Measurements from ENCODE around the gene VPS26B.

VPS26B gene

GRCh38 chr11:134266440-134266839, 42.0 kb downstream of the VPS26B start:
- Histone ChIP-seq H3K9ac (no peak overlapping the region), H3K4me1 (no peaks in the 10 kb centered on the region), H3K27ac (no peak overlapping the region), H3K79me2 (no peaks in the 10 kb centered on the region), H3K9me3 (ENCODE audit: control insufficient read depth, low read length) (no peaks in the 10 kb centered on the region), H3K36me3 (ENCODE audit: control insufficient read depth, insufficient read depth, low read length) (no peaks in the 10 kb centered on the region), H2AFZ (no peak overlapping the region), H3K27me3 (ENCODE audit: control insufficient read depth, insufficient read depth, low read length) (no peaks in the 10 kb centered on the region), H3K4me3 (ENCODE audit: low read depth, low read length) (no peak overlapping the region), H3K4me2 (ENCODE audit: low read length) (no peak overlapping the region)
- TF ChIP-seq, protein P1, sequence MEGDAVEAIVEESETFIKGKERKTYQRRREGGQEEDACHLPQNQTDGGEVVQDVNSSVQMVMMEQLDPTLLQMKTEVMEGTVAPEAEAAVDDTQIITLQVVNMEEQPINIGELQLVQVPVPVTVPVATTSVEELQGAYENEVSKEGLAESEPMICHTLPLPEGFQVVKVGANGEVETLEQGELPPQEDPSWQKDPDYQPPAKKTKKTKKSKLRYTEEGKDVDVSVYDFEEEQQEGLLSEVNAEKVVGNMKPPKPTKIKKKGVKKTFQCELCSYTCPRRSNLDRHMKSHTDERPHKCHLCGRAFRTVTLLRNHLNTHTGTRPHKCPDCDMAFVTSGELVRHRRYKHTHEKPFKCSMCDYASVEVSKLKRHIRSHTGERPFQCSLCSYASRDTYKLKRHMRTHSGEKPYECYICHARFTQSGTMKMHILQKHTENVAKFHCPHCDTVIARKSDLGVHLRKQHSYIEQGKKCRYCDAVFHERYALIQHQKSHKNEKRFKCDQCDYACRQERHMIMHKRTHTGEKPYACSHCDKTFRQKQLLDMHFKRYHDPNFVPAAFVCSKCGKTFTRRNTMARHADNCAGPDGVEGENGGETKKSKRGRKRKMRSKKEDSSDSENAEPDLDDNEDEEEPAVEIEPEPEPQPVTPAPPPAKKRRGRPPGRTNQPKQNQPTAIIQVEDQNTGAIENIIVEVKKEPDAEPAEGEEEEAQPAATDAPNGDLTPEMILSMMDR (IDR thresholded peaks at IDR 0.05) = no peak

DNA sequence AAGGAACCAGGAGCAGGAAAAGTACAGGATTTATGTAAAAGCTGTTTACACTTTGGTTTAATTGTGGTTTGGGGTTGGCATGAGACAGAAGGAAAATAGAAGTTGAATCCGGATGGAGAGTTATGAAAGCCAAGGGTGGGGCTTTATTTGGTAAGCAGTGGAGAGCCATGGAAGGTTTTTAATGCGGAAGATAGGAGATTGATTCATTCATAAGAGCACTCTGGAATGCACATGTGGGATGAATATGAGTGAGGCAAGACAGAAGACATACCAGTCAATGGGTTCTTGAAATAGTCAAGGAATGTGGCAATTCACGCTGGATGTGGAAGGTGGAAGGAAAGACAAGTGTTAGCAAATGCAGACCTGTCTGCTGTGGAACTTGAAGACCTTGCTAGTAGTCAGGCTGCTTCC, 42.4 kb downstream of the VPS26B start:
- Histone ChIP-seq H3K36me3 (ENCODE audit: control insufficient read depth, insufficient read depth, low read length) (no peaks in the 10 kb centered on the region), H3K4me2 (ENCODE audit: low read length) (no peak overlapping the region), H3K9me3 (ENCODE audit: control insufficient read depth, low read length) (no peaks in the 10 kb centered on the region), H3K27me3 (ENCODE audit: control insufficient read depth, insufficient read depth, low read length) (no peaks in the 10 kb centered on the region), H3K79me2 (no peaks in the 10 kb centered on the region), H2AFZ (no peak overlapping the region), H3K4me3 (ENCODE audit: low read depth, low read length) (no peak overlapping the region), H3K9ac (no peak overlapping the region), H3K4me1 (no peaks in the 10 kb centered on the region), H3K27ac (no peak overlapping the region)
- TF ChIP-seq, protein P1 (IDR thresholded peaks at IDR 0.05) = no peak

- H2AFZ ChIP-seq = no peak overlapping the region
- H3K9ac ChIP-seq = no peak overlapping the region
- H3K27me3 ChIP-seq (ENCODE audit: control insufficient read depth, insufficient read depth, low read length) = no peaks in the 10 kb centered on the region
- no peak overlapping the region for H3K4me3 ChIP-seq (ENCODE audit: low read depth, low read length)
- H3K4me1 ChIP-seq = no peaks in the 10 kb centered on the region
- H3K27ac ChIP-seq = no peak overlapping the region
- no peaks in the 10 kb centered on the region for H3K9me3 ChIP-seq (ENCODE audit: control insufficient read depth, low read length)
- no peaks in the 10 kb centered on the region for H3K36me3 ChIP-seq (ENCODE audit: control insufficient read depth, insufficient read depth, low read length)
- H3K79me2 ChIP-seq = no peaks in the 10 kb centered on the region
- TF ChIP-seq, protein P1 (IDR thresholded peaks at IDR 0.05) = no peak
- H3K4me2 ChIP-seq (ENCODE audit: low read length) = no peak overlapping the region
These were observed 43.0 kb downstream of the VPS26B start for GRCh38 chr11:134267461-134267860.

GRCh38 chr11:134267966-134268365, 43.5 kb downstream of the VPS26B start:
- no peak overlapping the region for H3K9ac ChIP-seq
- no peak overlapping the region for H3K27ac ChIP-seq
- no peaks in the 10 kb centered on the region for H3K36me3 ChIP-seq (ENCODE audit: control insufficient read depth, insufficient read depth, low read length)
- no peaks in the 10 kb centered on the region for H3K27me3 ChIP-seq (ENCODE audit: control insufficient read depth, insufficient read depth, low read length)
- TF ChIP-seq, protein P1 (IDR thresholded peaks at IDR 0.05) = no peak
- no peaks in the 10 kb centered on the region for H3K4me1 ChIP-seq
- no peaks in the 10 kb centered on the region for H3K9me3 ChIP-seq (ENCODE audit: control insufficient read depth, low read length)
- H3K4me2 ChIP-seq (ENCODE audit: low read length) = no peak overlapping the region
- H2AFZ ChIP-seq = no peak overlapping the region
- H3K79me2 ChIP-seq = no peaks in the 10 kb centered on the region
- H3K4me3 ChIP-seq (ENCODE audit: low read depth, low read length) = no peak overlapping the region

DNA sequence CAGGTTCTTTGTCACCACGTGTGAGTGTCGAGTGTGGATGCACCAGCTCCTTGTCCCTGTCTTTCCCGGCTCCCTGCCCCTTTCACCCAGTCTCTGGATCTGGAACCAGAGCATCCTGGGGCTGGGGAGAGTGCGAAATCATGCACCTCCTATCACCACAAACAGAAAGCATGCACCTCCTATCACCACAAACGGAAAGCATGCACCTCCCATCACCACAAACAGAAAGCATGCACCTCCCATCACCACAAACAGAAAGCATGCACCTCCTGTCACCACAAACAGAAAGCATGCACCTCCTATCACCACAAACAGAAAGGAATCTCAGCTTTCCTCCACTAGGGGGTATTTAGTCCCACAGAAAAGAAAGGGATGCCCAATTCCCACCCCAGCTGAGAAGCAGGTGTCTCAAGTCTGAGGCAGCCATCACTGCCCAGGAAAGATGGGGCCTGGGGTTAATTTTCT, 45.8 kb downstream of the VPS26B start:
- Histone ChIP-seq H2AFZ (no peak overlapping the region), H3K4me2 (ENCODE audit: low read length) (no peak overlapping the region), H3K79me2 (no peaks in the 10 kb centered on the region), H3K36me3 (ENCODE audit: control insufficient read depth, insufficient read depth, low read length) (no peaks in the 10 kb centered on the region), H3K27ac (no peak overlapping the region), H3K9ac (no peak overlapping the region), H3K27me3 (ENCODE audit: control insufficient read depth, insufficient read depth, low read length) (no peaks in the 10 kb centered on the region), H3K4me3 (ENCODE audit: low read depth, low read length) (no peak overlapping the region), H3K9me3 (ENCODE audit: control insufficient read depth, low read length) (no peaks in the 10 kb centered on the region), H3K4me1 (no peaks in the 10 kb centered on the region)
- TF ChIP-seq, protein P1 (IDR thresholded peaks at IDR 0.05) = no peak
